IPS-NIHi7 (cell line): ENCODE data around the gene CTSS.

ENCODE experiments used
- DNase-seq: peaks from one replicate; pipeline ENCODE4 v3.0.0; 2012; ENCODE audit warnings: mixed read lengths; ENCODE audit errors: extremely low spot score

The CTSS gene

DNA sequence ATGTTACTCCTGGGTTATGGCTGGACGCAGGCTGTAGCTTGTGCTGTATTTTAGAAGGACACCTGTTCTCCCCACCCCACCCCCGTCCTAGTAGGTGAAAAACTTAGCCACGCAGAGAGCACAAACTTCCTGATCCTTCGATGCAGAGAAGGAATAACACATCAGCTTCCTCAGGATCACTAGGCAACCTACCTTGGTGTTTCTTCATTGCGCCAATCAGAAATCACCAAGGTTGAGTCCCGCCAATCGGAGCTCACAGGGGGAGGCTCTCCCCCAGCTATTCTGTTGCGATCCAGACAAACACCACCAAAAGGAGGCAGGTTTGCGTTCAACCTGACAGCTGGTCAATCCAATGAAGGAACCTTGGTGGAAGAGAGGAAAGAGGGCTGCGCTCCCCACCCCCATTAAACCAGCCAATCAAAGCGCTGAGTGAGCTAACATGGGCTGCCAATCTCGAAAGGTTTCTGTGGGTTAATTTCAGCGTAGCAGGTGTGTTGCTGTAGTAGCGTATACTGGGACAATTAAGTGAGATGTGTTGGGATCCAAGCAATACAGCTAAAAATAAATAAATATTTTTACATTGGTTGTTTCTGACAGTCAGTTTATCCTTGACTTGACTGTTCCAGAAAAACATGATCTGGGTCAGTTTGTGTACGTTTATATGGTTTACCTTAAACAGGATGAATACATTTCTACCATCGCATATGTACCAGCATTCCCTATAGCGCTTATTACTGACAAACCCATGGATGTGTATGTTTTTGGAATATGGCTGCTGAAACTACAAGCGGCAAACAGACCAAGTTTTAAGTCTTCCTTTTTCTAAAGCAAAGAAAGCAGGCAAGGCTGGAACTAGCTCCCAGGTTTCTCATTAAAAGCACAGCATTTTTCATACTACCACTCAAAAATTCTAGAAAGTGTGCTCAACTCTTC, 68.3 kb downstream of the CTSS start, which contains the start of gene GOLPH3L:
TSS of gene GOLPH3L (minus strand) at position 160 of the 933 bp plus-strand sequence. CDS start 2,316 bp downstream, outside the sequence.
- DNase-seq, result peak; percentile 96

DNA sequence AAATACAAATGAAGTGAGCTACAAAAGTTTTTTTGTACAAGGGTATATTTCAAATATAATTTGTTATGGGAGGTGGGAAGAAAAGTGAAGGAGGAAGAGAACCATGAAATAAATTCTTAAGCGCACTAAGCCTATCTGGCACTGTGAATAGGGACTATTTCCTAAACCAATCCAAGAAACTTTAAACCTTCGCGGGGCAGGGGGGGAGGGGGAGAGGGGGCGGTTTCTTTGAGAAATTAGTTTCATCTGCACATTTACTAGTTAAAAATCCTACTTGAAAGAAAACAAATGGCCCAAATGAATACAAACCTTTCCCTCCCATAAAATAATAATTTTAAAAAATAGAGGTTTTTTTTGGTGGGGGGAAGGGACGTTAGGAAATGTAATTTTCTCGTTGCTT, 69.0 kb downstream of the CTSS start:
- DNase-seq, result peak; percentile 18

DNA sequence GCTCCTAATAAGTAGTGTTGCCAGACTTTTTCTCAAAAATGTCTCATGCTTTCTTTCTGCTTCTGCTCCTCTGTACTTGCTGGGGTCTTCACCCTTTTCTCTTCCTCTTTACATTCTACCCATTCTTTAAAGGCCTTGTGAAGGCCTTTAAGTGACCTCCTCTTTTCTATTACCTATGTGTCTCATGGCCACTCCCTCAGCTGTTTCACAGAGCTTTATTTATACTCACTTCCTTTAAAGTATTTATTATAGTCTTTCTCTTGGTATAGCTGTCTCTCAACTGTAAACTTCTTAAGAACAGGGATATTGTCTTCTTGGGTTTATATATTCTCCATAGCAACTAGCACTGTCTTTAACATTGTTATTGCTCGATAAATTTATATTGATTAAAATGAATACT, 69.4 kb downstream of the CTSS start:
- DNase-seq, result no peak

DNA sequence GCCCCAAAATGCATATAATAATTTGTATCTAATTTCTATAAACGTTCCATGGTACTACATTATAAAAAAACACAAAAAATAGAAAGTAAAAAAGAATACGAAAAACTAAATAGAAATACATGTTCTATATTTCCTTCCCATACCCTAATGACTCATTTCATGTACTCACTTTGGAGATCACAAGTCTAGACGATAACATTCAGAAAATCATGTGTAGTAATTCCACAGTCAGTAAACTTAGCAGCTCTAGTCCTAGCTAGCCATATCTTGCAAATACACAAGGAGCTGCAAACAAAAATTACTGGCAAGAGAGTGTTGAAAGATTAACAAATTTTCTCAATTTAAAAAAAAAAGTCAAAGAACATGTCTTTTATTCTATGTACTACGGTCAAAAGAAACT, 70.0 kb downstream of the CTSS start:
- DNase-seq, result no peak

DNA sequence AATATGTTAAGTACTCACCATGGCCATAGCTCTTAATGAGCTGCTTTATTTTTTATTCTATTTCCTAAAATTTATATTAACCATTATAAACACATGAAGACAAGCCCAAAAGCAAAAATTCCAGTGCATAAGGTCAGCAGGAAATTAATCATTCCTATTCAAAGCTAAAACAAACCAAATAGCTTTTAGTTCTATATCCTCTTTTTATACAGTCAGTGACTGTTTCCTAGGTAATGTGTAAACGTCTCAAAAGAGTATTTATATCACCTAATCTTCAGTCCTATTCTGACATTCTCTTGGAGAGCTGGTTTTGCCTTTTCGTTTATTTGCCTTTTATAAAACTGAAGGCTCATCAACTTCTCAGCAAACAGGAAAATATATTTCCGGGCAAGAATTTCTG, 72.9 kb downstream of the CTSS start:
- DNase-seq, result no peak

DNA sequence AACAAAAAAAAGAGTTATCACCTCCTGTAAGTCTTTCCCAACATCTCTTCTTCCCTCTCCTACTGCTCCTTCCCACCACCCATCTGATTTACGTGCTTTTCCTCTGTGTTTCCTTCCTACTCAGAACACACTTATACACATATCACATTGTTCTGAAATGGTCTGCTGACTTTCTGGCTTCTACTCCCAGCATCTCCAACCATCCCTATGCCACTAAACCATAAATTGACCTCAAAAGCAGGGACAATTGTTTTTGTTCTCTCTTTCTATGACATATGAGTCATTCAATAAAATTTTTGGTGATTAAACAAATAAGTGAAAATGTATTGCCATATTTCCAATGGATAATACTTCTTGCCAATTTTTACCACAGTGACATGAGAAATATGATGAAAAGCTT, 76.8 kb downstream of the CTSS start:
- DNase-seq, result no peak

DNA sequence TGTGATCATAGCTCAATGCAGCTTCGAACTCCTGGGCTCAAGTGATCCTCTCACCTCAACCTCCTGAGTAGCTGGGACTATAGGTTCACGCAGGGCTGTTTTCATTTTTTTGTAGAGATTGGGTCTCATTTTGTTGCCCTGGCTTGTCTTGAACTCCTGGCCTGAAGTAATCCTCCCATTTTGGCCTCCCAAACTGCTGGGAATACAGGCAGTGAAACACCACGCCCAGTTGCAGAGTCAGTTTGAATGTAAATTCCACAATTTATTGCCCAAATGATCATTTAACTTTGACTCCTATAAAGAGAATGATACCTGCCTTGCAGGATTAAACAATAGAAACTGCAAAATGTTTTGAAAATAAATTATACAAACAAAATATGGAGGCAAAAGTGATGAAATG, 79.3 kb downstream of the CTSS start:
- no peak for DNase-seq

DNA sequence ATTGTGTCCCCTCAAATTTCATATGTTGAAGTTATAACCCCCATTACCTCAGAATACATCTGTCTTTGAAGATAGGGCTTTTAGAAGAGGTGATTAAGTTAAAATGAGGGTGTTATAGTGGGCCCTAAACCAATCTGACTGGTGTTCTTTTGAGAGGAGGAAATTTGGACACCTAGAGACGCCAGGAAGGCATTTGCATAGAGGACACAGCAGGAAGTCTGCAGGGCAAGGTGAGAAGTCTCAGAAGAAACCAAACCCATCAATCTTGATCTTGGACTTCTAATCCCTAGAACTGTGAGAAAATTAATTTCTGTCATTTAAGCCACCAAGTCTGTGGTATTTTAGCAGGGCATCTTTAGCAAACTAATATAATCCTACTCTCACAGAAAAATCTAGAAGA, 81.7 kb downstream of the CTSS start:
- DNase-seq, result no peak
